GM20431 (cell line): ENCODE measurements around the gene SGMS1.

Source experiments
- in situ Hi-C: fragments of 300-500 bp; cut with MseI, MboI; formaldehyde crosslinking; loops from one replicate; pipeline ENCODE4 v1.15.0; 2020; ENCODE audit warnings: low sequenced_read_pairs; ENCODE audit not compliant: unreplicated experiment

The SGMS1 gene

GRCh38 chr10:50326757-50327701 is 296.7 kb downstream of the SGMS1 start:
- in situ Hi-C loops = no loop called here

GRCh38 chr10:50326172-50326555 is 297.6 kb downstream of the SGMS1 start:
- in situ Hi-C loops = no loop called here

- in situ Hi-C loops = no loop called here
These were observed 298.1 kb downstream of the SGMS1 start for GRCh38 chr10:50325449-50326171.

GRCh38 chr10:50324680-50325393 is 298.9 kb downstream of the SGMS1 start:
- in situ Hi-C loops = no loop called here

- in situ Hi-C loops = no loop called here
These were observed 299.7 kb downstream of the SGMS1 start for GRCh38 chr10:50324046-50324445.

- in situ Hi-C loops = no loop called here
These were observed 301.7 kb downstream of the SGMS1 start for GRCh38 chr10:50322077-50322476.

- in situ Hi-C loops = no loop called here
These were observed 305.6 kb downstream of the SGMS1 start for GRCh38 chr10:50318129-50318528.

- in situ Hi-C loops = no loop called here
These were observed 306.8 kb downstream of the SGMS1 start for GRCh38 chr10:50316695-50317648.

GRCh38 chr10:50316174-50316573 is 307.6 kb downstream of the SGMS1 start:
- in situ Hi-C loops = no loop called here

GRCh38 chr10:50315424-50315823 is 308.3 kb downstream of the SGMS1 start:
- in situ Hi-C loops = no loop called here

- in situ Hi-C loops = no loop called here
These were observed 309.3 kb downstream of the SGMS1 start for GRCh38 chr10:50314169-50315071.

- in situ Hi-C loops = no loop called here
These were observed 311.0 kb downstream of the SGMS1 start for GRCh38 chr10:50312464-50313437.

- in situ Hi-C loops = no loop called here
These were observed 313.1 kb downstream of the SGMS1 start for GRCh38 chr10:50310560-50311174.

- in situ Hi-C loops = no loop called here
These were observed 314.4 kb downstream of the SGMS1 start for GRCh38 chr10:50309342-50309741.

GRCh38 chr10:50304660-50305059 is 319.1 kb downstream of the SGMS1 start:
- in situ Hi-C loops = no loop called here

GRCh38 chr10:50299948-50300669 is 323.6 kb downstream of the SGMS1 start:
- in situ Hi-C loops = no loop called here
